ENCODE data around the gene ZBTB7B.

DNA sequence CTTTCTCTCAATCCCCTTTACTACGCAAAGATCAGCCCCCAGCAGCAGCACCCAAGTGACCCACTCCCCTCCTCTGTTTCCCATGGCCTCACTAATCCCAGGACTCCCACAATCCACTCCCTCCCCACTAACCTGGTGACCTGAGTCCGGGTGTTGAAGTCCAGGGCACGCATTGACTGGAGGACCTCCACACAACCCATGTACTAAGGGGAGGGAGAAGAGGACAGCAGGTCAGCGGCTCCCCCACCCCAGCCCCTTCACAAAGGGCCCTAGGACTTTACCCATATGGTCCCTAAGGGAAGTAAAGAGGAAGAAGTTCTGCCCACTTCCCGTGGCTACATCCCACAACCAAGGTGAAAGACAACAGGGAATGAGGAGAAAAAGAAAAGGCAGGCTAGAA is 33.4 kb upstream of the ZBTB7B start:
- no peak for TF ChIP-seq EZH2 (IDR thresholded peaks at IDR 0.05; ENCODE audit: insufficient read depth, poor library complexity, severe bottlenecking)
- no peak for TF ChIP-seq EZH2phosphoT487 (IDR thresholded peaks at IDR 0.05; ENCODE audit: insufficient read depth, low read depth)

Measured in GM23248 (cell line).